ENCODE data around the gene LEF1.

DNA sequence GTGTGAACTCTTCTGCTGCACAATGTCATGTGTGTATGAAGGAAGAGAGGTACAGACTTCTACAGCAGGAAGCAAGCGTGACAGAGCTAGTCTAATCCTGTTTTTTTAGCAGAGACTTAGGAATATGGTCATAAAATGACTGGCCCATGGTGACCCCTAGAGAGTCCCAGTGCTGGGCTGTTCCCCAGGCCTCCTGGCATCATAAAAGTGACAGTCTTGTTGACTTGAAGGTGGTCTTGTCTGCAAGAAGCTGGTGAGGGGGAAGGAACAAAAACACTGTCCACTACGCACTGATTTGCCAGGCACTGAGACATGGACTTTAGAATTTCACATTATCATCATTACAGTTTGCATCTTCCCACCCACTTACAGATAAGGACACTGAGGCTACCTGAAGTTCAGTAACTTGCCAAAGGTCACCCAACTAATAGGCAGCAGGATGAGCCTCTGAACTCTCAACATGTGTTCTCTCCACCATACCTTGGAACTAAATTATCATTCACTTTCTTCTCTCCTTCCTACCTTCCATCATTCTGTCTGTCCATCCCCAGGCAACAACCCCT is 116.1 kb downstream of the LEF1 start:
- TF ChIP-seq TAF1 (IDR thresholded peaks at IDR 0.05; ENCODE audit: low read depth, low read length) = no peak
- no peak for TF ChIP-seq POLR2A (IDR thresholded peaks at IDR 0.05; ENCODE audit: low read depth, low read length)
- no peak for TF ChIP-seq POLR2AphosphoS5 (IDR thresholded peaks at IDR 0.05; ENCODE audit: low read depth, low read length)
- TF ChIP-seq POU2F2 (IDR thresholded peaks at IDR 0.05; ENCODE audit: low read depth, low read length) = no peak
- no peak for TF ChIP-seq PAX5 (IDR thresholded peaks at IDR 0.05; ENCODE audit: insufficient read depth, low read length, severe bottlenecking)
- no peak for TF ChIP-seq SPI1 (IDR thresholded peaks at IDR 0.05; ENCODE audit: low read depth, low read length)
